B cell (primary cell): Measurements from ENCODE around the gene KEL. TPM values are rescaled to one million over a fixed set of nuclear protein-coding genes. Genes with fewer than 3 reads are reported as not detected.

Experiments used
- ATAC-seq: fragments of 200-7000 bp; cut with Tn5 transposase; one replicate; pipeline ENCODE4 v1.10.0; 2021; ENCODE audit warnings: low read depth, mild to moderate bottlenecking, moderate number of reproducible peaks, moderate library complexity
- CTCF ChIA-PET: fragments of 350-600 bp; sonication (Branson Sonifier 250); formaldehyde crosslinking; loops from one replicate; lab custom pipeline; 2021; ENCODE audit warnings: antibody characterized with exemption, inconsistent platforms; lab: Charles Lee
- POLR2A ChIA-PET: fragments of 350-600 bp; sonication (Branson Sonifier 250); formaldehyde crosslinking; loops from one replicate; lab custom pipeline; 2021; ENCODE audit warnings: antibody characterized with exemption; lab: Charles Lee
- DNase-seq: peaks from one replicate; pipeline ENCODE4 v3.0.0; 2013
- H2AFZ ChIP-seq: 2 replicates; pipeline ENCODE4 v1.6.1; 2012; ENCODE audit warnings: mild to moderate bottlenecking, low read depth, low read length; ENCODE audit not compliant: insufficient read depth, poor library complexity, severe bottlenecking
- H3K27ac ChIP-seq, 2 donors: 1 replicate in 1 of 2; 2 replicates in 1 of 2; pipeline ENCODE4 v1.5.1; 2012 to 2013; ENCODE audit warnings: low read length in 2 of 2, mild to moderate bottlenecking in 2 of 2, moderate library complexity in 1 of 2
- H3K27me3 ChIP-seq, 4 experiments: fragments of 200-600 bp in 1 of 4; sonication (generic) in 1 of 4; replicated peaks in 1 of 4; 1 replicate in 2 of 4; 2 replicates in 2 of 4; pipeline versions ENCODE4 v1.6.1 to v1.7.0; 2013 to 2016; ENCODE audit warnings: low read length in 3 of 4, mild to moderate bottlenecking in 2 of 4, mixed read lengths in 1 of 4, moderate library complexity in 1 of 4; ENCODE audit not compliant: insufficient read depth in 4 of 4, control insufficient read depth in 3 of 4; ENCODE audit errors: control extremely low read depth in 1 of 4
- H3K36me3 ChIP-seq, 2 experiments: replicated peaks in 1 of 2; 1 replicate in 1 of 2; 2 replicates in 1 of 2; pipeline versions ENCODE4 v1.6.1 to v1.7.1; 2013; ENCODE audit warnings: low read length in 1 of 2; ENCODE audit not compliant: insufficient read depth in 2 of 2, control insufficient read depth in 1 of 2; ENCODE audit errors: control extremely low read depth in 1 of 2, extremely low read depth in 1 of 2
- H3K4me1 ChIP-seq, 2 donors: fragments of 200-600 bp in 1 of 2; sonication (generic) in 1 of 2; 1 replicate in 1 of 2; 2 replicates in 1 of 2; pipeline versions ENCODE4 v1.5.1 to v1.6.1; 2013 to 2017; ENCODE audit warnings: low read length in 2 of 2; ENCODE audit not compliant: control insufficient read depth in 2 of 2, insufficient read depth in 2 of 2
- H3K4me2 ChIP-seq: replicated peaks from 2 replicates; pipeline ENCODE3; 2012; ENCODE audit warnings: mild to moderate bottlenecking, low read depth, low read length; ENCODE audit not compliant: poor library complexity, severe bottlenecking
- H3K4me3 ChIP-seq, 5 experiments: fragments of 200-600 bp in 1 of 5; sonication (generic) in 1 of 5; 1 replicate in 3 of 5; 2 replicates in 2 of 5; pipeline versions ENCODE4 v1.5.1 to v1.7.0; 2011 to 2016; ENCODE audit warnings: low read length in 4 of 5, mild to moderate bottlenecking in 4 of 5, low read depth in 2 of 5, control low read depth in 1 of 5, moderate library complexity in 1 of 5; ENCODE audit not compliant: insufficient read depth in 1 of 5; ENCODE audit errors: control extremely low read depth in 1 of 5, extremely low read depth in 1 of 5
- H3K79me2 ChIP-seq: fragments of 200-600 bp; sonication (generic); one replicate; pipeline ENCODE4 v1.6.0; 2016; ENCODE audit warnings: low read length; ENCODE audit not compliant: control insufficient read depth, insufficient read depth
- H3K9ac ChIP-seq: fragments of 200-600 bp; sonication (generic); 2 replicates; pipeline ENCODE4 v1.6.1; 2017; ENCODE audit warnings: mild to moderate bottlenecking, low read length, moderate library complexity
- H3K9me3 ChIP-seq, 3 donors: one replicate each; pipeline versions ENCODE4 v1.6.1 to v1.7.1; 2013; ENCODE audit warnings: low read length in 2 of 3; ENCODE audit not compliant: control insufficient read depth in 2 of 3, insufficient read depth in 1 of 3; ENCODE audit errors: control extremely low read depth in 1 of 3
- H4K20me1 ChIP-seq: 2 replicates; pipeline ENCODE4 v1.6.0; 2012; ENCODE audit warnings: mild to moderate bottlenecking, low read length; ENCODE audit not compliant: insufficient read depth, control insufficient read depth, poor library complexity, severe bottlenecking
- H3K27ac Mint-ChIP-seq: one replicate; pipeline ENCODE4 v1.8.0; 2021; ENCODE audit warnings: mixed read lengths
- H3K27me3 Mint-ChIP-seq: one replicate; pipeline ENCODE4 v1.8.0; 2021; ENCODE audit warnings: mixed read lengths
- H3K4me1 Mint-ChIP-seq: one replicate; pipeline ENCODE4 v1.8.0; 2021; ENCODE audit warnings: mixed read lengths
- H3K4me3 Mint-ChIP-seq: one replicate; pipeline ENCODE4 v1.8.0; 2021; ENCODE audit warnings: mixed read lengths
- H3K9me3 Mint-ChIP-seq: one replicate; pipeline ENCODE4 v1.8.0; 2022; ENCODE audit warnings: mixed read lengths; ENCODE audit not compliant: insufficient read depth
- CTCF ChIP-seq: fragments of 200-600 bp; IDR thresholded peaks from one replicate; pipeline ENCODE4 v1.8.0; 2022; ENCODE audit warnings: antibody characterized with exemption, mild to moderate bottlenecking
- EZH2 ChIP-seq: IDR thresholded peaks from 2 replicates; pipeline ENCODE4 v1.6.1; 2012; ENCODE audit warnings: borderline replicate concordance, low read depth, mild to moderate bottlenecking, moderate library complexity, low read length; ENCODE audit not compliant: insufficient read depth, poor library complexity, severe bottlenecking
- WGBS: methylation state at CpG from one replicate; pipeline ENCODE4 v1.1.5; 2013; ENCODE audit warnings: missing lambda C conversion rate; ENCODE audit not compliant: insufficient coverage; 5-methylcytosine and 5-hydroxymethylcytosine counted together
- intact Hi-C: fragments of 100-400 bp; cut with micrococcal nuclease; formaldehyde crosslinking; loops from one replicate; pipeline ENCODE4 v1.10.0; 2022
- polyA plus RNA-seq: library from polyadenylated mRNA; depleted of rRNA; stranded (reverse); fragments of >200 nt; gene quantifications from 2 replicates; pipeline ENCODE4 v1.2.3, GENCODE V29; 2012
- total RNA-seq, 2 donors: library from RNA; stranded (reverse); fragments of 120-200 nt in 1 of 2; gene quantifications; 1 replicate in 1 of 2; 2 replicates in 1 of 2; pipeline versions ENCODE4 v1.2.3 to v1.2.4, GENCODE V29; 2013 to 2022

The KEL gene
- total and polyA plus RNA-seq, 2 donors (not counting 1 experiment from before 2014, with no cell fraction given): 0.27 to 0.71 TPM

- peaks cover 0 to 6% (median 2%) of the 10 kb centered on the region in 4 experiments for H3K27me3 ChIP-seq
- H3K4me2 ChIP-seq: no peak overlapping the region
- no peak overlapping the region for H2AFZ ChIP-seq
- Mint-ChIP-seq H3K4me1 (no peaks in the 10 kb centered on the region), H3K9me3 (no peaks in the 10 kb centered on the region), H3K4me3 (no peak overlapping the region), H3K27me3 (peaks cover 40% of the 10 kb centered on the region), H3K27ac (no peak overlapping the region)
- no peak overlapping the region for H3K27ac ChIP-seq
- DNase-seq (no peak), ATAC-seq (no peak)
- ChIA-PET POLR2A (no interaction called here), CTCF (interaction anchor here (2.1 kb wide), 1 partner anchor 15 kb away, joined by 14 read pairs; no protein-coding TSS in a partner anchor)
- WGBS: 70% methylated on average over 1 of the region's 3 CpGs
- H3K9me3 ChIP-seq: no peaks in the 10 kb centered on the region
- H3K36me3 ChIP-seq: no peaks in the 10 kb centered on the region
- no peak overlapping the region for H3K9ac ChIP-seq
- TF ChIP-seq EZH2 (no peak), CTCF (no peak)
- no peak overlapping the region for H3K4me3 ChIP-seq
- H3K79me2 ChIP-seq: no peaks in the 10 kb centered on the region
- no peaks in the 10 kb centered on the region for H3K4me1 ChIP-seq
- intact Hi-C loops: no loop called here
- H4K20me1 ChIP-seq: no peaks in the 10 kb centered on the region
Measured at GRCh38 chr7:142896151-142896550, 66.0 kb downstream of the KEL start.

- H3K27me3 ChIP-seq: peaks cover 0 to 6% (median 2%) of the 10 kb centered on the region in 4 experiments
- CTCF ChIA-PET: interaction anchor here (1.4 to 2.1 kb wide), 3 partner anchors 14 to 112 kb away, joined by 4 to 14 read pairs (median 6); no protein-coding TSS in a partner anchor
- no peak overlapping the region for H2AFZ ChIP-seq
- ATAC-seq (no peak), DNase-seq (no peak)
- no peaks in the 10 kb centered on the region for H3K9me3 Mint-ChIP-seq
- intact Hi-C loops: no loop called here
- no peaks in the 10 kb centered on the region for H3K9me3 ChIP-seq
- H3K27ac ChIP-seq: no peak overlapping the region
- no peak overlapping the region for H3K4me3 ChIP-seq
- POLR2A ChIA-PET: no interaction called here
- H3K79me2 ChIP-seq: no peaks in the 10 kb centered on the region
- TF ChIP-seq CTCF (no peak), EZH2 (no peak)
- H3K27me3 Mint-ChIP-seq: peaks cover 37% of the 10 kb centered on the region
- no peak overlapping the region for H3K9ac ChIP-seq
- H3K36me3 ChIP-seq: no peaks in the 10 kb centered on the region
- no peaks in the 10 kb centered on the region for H4K20me1 ChIP-seq
- 74% methylated on average over 4 of the region's 6 CpGs for WGBS
- no peaks in the 10 kb centered on the region for H3K4me1 Mint-ChIP-seq
- no peak overlapping the region for H3K4me3 Mint-ChIP-seq
- H3K4me1 ChIP-seq: no peaks in the 10 kb centered on the region
- H3K4me2 ChIP-seq: no peak overlapping the region
- H3K27ac Mint-ChIP-seq: no peak overlapping the region
Measured at GRCh38 chr7:142894985-142895593, 67.1 kb downstream of the KEL start.
